Effector memory CD8-positive, alpha-beta T cell (primary cell): ENCODE measurements around the gene C2orf78.
"Not testable (repeated sequence)": the region's sequence is repeated elsewhere in the genome, so short reads cannot be mapped to it uniquely, and the experiment has no call there.

Experiments used
- ATAC-seq: fragments of 150-1000 bp; cut with Tn5 transposase; replicated peaks from 2 replicates; pipeline ENCODE4 v1.10.0; 2021; ENCODE audit warnings: mild to moderate bottlenecking, moderate library complexity
- DNase-seq, 3 experiments: peaks; one replicate each; pipeline ENCODE4 v3.0.0; 2021
- H3K27ac Mint-ChIP-seq, 2 donors: one replicate each; pipeline ENCODE4 v1.8.0; 2022; ENCODE audit warnings: mild to moderate bottlenecking in 2 of 2, mixed read lengths in 2 of 2, moderate library complexity in 2 of 2
- H3K27me3 Mint-ChIP-seq, 2 donors: one replicate each; pipeline ENCODE4 v1.8.0; 2022; ENCODE audit warnings: mixed read lengths in 2 of 2
- H3K36me3 Mint-ChIP-seq: one replicate; pipeline ENCODE4 v1.8.0; 2022; ENCODE audit warnings: mild to moderate bottlenecking, moderate library complexity, mixed read lengths; ENCODE audit not compliant: insufficient read depth
- H3K4me1 Mint-ChIP-seq, 2 donors: one replicate each; pipeline ENCODE4 v1.8.0; 2022; ENCODE audit warnings: low read depth in 2 of 2, mixed read lengths in 2 of 2
- H3K4me3 Mint-ChIP-seq, 2 donors: one replicate each; pipeline ENCODE4 v1.8.0; 2022; ENCODE audit warnings: mild to moderate bottlenecking in 2 of 2, mixed read lengths in 2 of 2, moderate library complexity in 2 of 2
- H3K9me3 Mint-ChIP-seq, 2 donors: one replicate each; pipeline ENCODE4 v1.8.0; 2022; ENCODE audit warnings: mixed read lengths in 2 of 2

C2orf78 gene

DNA sequence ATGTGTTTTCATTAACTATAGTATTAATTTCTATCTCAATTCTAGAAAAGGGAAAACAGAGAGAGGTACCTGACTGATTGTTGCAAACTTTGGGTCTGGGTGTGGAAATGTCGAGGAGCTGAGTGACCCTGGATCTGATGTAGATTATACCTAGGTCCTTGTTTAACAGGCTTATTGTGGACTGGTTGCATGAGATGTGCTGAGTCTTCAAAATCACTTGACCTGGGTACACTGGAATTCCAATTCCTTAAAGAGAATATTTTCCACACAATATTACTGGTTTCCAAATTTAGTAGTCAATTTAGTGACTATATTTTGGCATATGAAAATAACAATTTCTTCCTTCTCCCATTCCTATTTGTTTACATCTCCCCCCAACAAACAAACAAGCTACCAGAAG is 17.6 kb upstream of the C2orf78 start:
- Mint-ChIP-seq H3K27me3 (no peaks in the 10 kb centered on the region), H3K9me3 (no peaks in the 10 kb centered on the region), H3K27ac (no peak overlapping the region), H3K36me3 (peaks cover 91% of the 10 kb centered on the region), H3K4me1 (peaks cover 12 to 33% of the 10 kb centered on the region in 2 donors), H3K4me3 (no peak overlapping the region)
- DNase-seq (no peak), ATAC-seq (no peak)

DNA sequence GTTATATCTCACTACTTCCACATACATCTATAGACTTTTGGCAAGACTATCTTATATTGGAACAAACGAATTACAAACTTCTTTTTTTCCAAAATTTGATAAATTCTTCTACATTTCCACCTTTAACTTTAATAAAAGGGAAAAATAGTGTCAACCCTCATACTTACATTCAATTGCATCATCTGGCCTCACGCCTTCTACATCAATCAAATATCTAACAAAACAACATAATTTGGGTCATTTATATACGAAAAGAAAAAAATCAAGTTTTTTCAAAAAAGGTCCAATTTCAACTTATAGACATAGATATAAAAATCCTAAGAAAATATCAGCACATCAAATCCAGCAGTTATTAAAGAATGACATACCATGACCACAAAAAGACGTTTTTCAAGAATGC is 17.0 kb upstream of the C2orf78 start:
- Mint-ChIP-seq H3K27me3 (no peaks in the 10 kb centered on the region), H3K9me3 (no peaks in the 10 kb centered on the region), H3K4me3 (no peak overlapping the region), H3K36me3 (peaks cover 92% of the 10 kb centered on the region), H3K4me1 (peaks cover 15 to 33% of the 10 kb centered on the region in 2 donors), H3K27ac (no peak overlapping the region)
- ATAC-seq, result no peak
- no peak for DNase-seq

DNA sequence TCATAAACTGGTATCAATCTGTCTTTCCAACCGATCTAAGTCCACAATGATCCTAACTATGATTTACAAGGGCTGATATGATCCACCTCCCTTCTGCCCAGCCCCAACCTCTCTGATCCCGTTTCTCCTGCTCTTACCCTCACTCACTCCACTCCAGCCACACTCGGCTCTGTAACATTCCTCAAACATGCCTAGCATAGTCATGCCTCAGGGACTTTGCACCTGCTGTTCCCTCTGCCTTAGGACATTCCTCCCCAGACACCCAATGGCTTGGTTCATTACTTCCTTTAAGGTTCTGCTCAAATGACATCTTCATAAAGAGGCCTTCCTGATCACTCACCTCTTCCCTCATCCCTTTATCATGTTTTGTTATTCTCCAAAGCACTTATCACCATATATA is 13.3 kb upstream of the C2orf78 start:
- Mint-ChIP-seq H3K27me3 (no peaks in the 10 kb centered on the region), H3K4me3 (no peak overlapping the region), H3K27ac (peak overlapping the region in 1 of 2 donors; percentile 26), H3K9me3 (no peaks in the 10 kb centered on the region), H3K36me3 (peaks cover 94% of the 10 kb centered on the region), H3K4me1 (peaks cover 22 to 33% of the 10 kb centered on the region in 2 donors)
- no peak for DNase-seq
- no peak for ATAC-seq

DNA sequence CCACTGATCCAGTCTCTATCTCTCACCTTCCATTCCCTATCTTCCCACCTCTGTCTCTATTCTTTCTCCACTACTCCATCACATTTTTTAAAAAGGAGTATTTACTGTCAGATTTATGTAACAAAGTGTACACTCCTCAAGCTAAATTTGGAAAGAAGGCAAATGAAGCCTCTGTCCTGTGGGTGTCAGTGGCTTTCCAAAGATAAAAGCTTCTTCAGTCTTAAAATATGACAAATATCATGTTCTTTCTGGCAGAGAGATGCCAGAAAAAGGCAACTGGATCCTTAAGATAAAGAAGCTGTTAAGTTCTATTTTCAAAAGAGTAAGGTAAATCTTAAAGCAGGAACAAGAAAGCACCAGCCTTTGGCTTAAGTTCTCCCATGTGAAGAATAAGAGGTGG is 11.2 kb upstream of the C2orf78 start:
- Mint-ChIP-seq H3K36me3 (peaks cover 93% of the 10 kb centered on the region), H3K27me3 (no peaks in the 10 kb centered on the region), H3K9me3 (no peaks in the 10 kb centered on the region), H3K4me1 (peaks cover 25 to 42% of the 10 kb centered on the region in 2 donors), H3K27ac (no peak overlapping the region), H3K4me3 (no peak overlapping the region)
- DNase-seq, result no peak
- ATAC-seq, result no peak

DNA sequence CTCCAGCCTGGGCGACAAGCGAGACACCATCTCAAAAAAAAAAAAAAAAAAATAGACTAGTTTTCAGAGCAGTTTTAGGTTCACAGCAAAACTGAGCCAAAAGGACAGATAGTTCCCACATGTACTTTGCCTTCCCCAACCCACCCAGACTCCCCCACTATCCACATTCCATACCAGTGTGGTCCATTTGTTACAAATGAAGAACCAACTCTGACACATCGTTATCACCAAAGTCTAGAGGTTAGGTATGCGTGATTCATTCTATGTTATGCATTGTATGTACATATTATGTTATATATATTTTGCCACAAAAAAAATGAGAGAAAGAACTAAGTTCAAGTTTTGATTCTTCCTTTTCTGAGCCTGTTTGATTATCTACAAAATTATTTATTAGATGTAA is 7.6 kb upstream of the C2orf78 start:
- no peak overlapping the region for H3K27ac Mint-ChIP-seq

DNA sequence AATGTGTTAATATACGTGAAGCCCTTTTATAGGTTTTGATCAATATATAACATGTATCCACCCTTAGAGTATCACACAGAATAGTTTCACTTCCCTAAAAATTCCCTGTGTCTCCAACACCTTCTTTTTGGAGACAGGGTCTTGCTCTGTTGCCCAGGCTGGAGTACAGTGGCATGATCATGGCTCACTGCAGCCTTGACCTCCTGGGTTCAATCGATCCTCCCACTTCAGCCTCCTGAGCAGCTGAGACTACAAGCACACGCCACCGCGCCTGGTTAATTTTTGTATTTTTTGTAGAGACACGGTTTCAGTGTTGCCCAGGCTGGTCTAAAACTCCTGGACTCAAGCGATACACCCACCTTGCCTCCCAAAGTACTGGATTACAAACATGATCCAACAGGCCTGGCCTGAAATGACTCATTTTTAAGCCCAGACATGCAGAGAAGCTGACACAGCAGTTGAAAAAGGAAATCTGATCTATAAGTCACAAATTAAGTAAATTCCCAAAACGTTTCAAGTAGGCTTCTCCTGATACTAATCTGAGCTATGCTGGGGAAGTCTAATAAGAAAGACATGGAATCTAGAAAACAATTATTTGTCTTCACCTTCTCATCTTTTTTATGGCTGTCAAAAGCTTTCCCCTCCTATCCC is 7.0 kb upstream of the C2orf78 start:
- Mint-ChIP-seq H3K4me3 (no peak overlapping the region), H3K4me1 (peaks cover 21 to 32% of the 10 kb centered on the region in 2 donors), H3K9me3 (no peaks in the 10 kb centered on the region), H3K27me3 (no peaks in the 10 kb centered on the region), H3K27ac (no peak overlapping the region), H3K36me3 (peaks cover 51% of the 10 kb centered on the region)
- DNase-seq (no peak), ATAC-seq (no peak)

More for the DNA sequence above, 7.6 kb upstream of the C2orf78 start:
- no peaks in the 10 kb centered on the region for H3K27me3 Mint-ChIP-seq
- H3K9me3 Mint-ChIP-seq, result no peaks in the 10 kb centered on the region
- peaks cover 24 to 32% of the 10 kb centered on the region in 2 donors for H3K4me1 Mint-ChIP-seq
- peaks cover 57% of the 10 kb centered on the region for H3K36me3 Mint-ChIP-seq
- ATAC-seq (no peak), DNase-seq (no peak)
- no peak overlapping the region for H3K4me3 Mint-ChIP-seq

DNA sequence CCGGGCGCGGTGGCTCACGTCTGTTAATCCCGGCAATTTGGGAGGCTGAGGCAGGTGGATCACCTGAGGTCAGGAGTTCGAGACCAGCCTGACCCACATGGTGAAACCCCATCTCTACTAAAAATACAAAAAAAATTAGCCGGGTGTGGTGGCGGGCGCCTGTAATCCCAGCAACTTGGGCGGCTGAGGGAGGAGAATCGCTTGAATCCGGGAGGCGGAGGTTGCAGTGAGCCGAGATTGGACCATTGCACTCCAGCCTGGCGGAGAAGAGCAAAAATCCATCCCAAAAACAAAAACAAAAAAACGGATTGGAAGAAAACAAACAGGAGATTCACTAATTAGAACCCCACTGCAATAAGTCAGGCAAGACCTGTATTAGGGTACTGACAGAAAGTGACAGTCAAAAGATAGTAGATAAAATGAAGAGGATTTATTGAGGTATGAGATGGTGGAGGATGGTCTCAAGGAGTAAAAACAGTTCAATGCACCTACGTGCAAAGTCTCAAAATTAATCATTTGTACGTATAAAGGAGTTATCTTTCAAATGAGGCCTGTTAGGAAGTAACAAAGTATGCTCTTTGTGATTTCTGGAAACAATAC is 5.0 kb upstream of the C2orf78 start:
- ATAC-seq, DNase-seq, H3K9me3 Mint-ChIP-seq, H3K27me3 Mint-ChIP-seq: not testable (repeated sequence)
- Mint-ChIP-seq H3K27ac (peak overlapping the region; percentile 97), H3K4me1 (peaks cover 19 to 32% of the 10 kb centered on the region in 2 donors), H3K36me3 (peaks cover 31% of the 10 kb centered on the region), H3K4me3 (peak overlapping the region; percentile 96 to 97)

DNA sequence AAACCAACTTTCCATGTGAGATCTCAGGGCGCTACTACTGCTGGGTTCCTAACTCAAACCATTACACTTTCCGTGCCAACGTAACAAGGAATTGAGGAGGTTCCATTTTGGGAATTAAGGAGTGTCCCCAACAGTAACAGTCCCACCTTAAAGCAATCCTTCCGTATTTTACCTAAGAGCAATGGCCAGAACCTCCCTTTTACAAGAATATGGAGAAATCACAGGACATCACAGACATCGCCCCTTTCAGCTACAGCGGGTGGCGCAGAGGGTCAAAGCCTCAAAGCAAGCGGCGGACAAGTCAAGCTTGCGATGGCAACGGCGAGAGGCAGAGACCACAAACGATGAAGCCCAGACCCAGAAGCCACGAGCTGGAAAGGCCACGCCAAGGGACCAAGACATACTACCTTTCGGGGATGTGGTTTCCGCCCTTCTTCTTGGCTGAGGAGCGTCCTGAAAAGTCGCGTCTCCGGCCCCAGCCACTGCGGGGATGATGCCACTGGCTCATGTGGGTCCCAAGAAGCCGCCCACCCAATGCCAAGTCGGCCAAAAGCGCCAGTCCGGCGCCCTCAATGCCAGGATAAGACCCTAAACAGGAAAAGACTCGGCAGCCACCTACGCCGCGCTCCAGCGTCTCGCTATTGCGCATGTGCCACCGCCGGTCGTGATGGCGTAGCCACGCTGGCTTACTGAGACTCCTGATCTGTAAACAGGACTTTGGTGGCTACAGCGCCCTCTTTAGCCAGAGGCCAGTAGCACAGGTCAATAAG is 4.3 kb upstream of the C2orf78 start, which contains the start of gene DUSP11:
DUSP11 (minus strand) TSS at position 637 of the 770 bp plus-strand sequence; CDS start at position 508, 129 bp downstream.
- H3K4me3 Mint-ChIP-seq, result peak within 1 kb of the TSS; percentile 96 to 97
- ATAC-seq (peak; percentile 99), DNase-seq (peak; percentile 97 to 99 (median 97))
- H3K27ac Mint-ChIP-seq, result peak within 1 kb of the TSS; percentile 97
- peaks cover 7 to 9% of the 10 kb centered on the region in 2 donors for H3K27me3 Mint-ChIP-seq
- H3K9me3 Mint-ChIP-seq, result no peaks in the 10 kb centered on the region
- H3K36me3 Mint-ChIP-seq, result peaks cover 24% of the 10 kb centered on the region
- peaks cover 14 to 32% of the 10 kb centered on the region in 2 donors for H3K4me1 Mint-ChIP-seq

DNA sequence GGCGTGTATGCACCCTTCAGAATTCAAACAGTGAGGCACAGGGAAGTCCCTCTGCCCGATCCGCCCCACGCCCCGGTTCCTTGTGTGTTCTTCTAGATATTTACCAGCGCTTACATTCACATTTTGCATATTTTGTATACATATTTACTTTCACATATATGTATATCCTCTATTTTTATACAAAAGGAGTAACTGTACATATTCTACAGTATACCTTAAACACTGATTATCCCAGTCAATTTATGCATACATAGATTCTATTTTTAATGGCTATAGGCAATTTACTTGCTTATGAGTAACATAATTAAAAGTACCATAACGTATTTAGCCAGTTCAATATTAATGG is 3.8 kb upstream of the C2orf78 start:
- Mint-ChIP-seq H3K27ac (peak overlapping the region; percentile 97), H3K4me1 (peaks cover 14 to 32% of the 10 kb centered on the region in 2 donors), H3K9me3 (no peaks in the 10 kb centered on the region), H3K36me3 (peaks cover 19% of the 10 kb centered on the region), H3K4me3 (peak overlapping the region; percentile 96 to 97), H3K27me3 (peaks cover 7 to 9% of the 10 kb centered on the region in 2 donors)
- ATAC-seq (no peak), DNase-seq (no peak)

DNA sequence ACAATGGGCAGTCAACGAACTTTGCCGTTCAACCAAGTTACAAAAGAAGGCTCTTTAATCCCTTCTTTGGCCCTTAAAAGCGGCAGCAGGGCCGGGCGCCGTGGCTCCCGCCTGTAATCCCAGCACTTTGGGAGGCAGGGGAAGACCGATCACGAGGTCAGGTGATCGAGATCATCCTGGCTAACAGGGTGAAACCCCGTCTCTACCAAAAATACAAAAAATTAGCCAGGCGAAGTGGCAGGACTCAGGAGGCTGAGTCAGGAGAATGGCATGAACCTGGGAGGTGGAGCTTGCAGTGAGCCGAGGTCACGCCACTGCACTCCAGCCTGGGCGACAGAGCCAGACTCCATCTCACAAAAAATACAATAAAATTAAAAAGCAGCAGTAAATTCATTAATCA is 581 bp upstream of the C2orf78 start:
- not testable (repeated sequence) for DNase-seq, H3K9me3 Mint-ChIP-seq, H3K4me3 Mint-ChIP-seq, H3K27ac Mint-ChIP-seq, H3K4me1 Mint-ChIP-seq, H3K36me3 Mint-ChIP-seq, ATAC-seq
- peaks cover 13 to 16% of the 10 kb centered on the region in 2 donors for H3K27me3 Mint-ChIP-seq

DNA sequence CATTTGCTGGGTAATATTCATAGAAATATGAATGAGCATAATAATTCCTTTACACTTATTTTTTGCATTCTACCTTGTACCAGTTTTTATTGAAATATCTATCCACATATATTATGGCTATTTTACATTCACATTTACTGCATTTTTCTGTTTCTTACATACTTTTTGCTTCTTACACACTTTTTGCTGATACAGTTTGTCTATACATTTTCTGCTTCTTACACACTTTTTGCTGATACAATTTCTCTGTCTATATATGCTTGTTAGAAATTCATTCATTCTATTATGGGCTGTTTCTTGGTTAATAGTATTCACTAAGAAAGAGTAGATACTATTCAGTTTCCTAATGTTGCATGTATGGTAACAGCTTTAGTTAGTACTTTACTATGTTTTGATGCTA is 27.9 kb downstream of the C2orf78 start:
- Mint-ChIP-seq H3K4me1 (no peaks in the 10 kb centered on the region), H3K9me3 (no peaks in the 10 kb centered on the region), H3K27ac (no peak overlapping the region), H3K4me3 (no peak overlapping the region), H3K27me3 (peaks cover 18 to 33% of the 10 kb centered on the region in 2 donors), H3K36me3 (no peaks in the 10 kb centered on the region)
- ATAC-seq, result no peak
- DNase-seq, result no peak

DNA sequence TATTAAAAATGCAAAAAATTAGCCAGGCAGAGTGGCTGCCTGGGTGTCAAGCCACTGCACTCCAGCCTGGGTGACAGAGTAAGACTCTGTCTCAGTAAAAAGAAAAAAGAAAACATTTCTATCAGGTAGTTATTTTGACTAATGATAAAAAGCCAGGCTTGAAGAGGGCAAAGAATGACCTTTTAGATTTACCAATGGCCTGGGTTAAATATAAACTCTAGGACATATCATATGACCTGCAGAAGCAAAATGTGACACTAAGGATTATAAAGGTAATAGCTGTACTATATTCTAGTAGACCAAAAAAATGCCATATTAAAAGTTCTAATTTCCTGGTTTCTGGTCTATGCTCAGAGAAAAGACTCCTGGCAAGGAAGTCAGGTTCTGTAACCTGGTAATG is 28.7 kb downstream of the C2orf78 start:
- H3K27ac Mint-ChIP-seq, result no peak overlapping the region
- H3K4me3 Mint-ChIP-seq, result no peak overlapping the region
- no peaks in the 10 kb centered on the region for H3K4me1 Mint-ChIP-seq
- H3K36me3 Mint-ChIP-seq, result no peaks in the 10 kb centered on the region
- H3K27me3 Mint-ChIP-seq, result peaks cover 18 to 33% of the 10 kb centered on the region in 2 donors
- ATAC-seq, result no peak
- DNase-seq, result no peak
- H3K9me3 Mint-ChIP-seq, result no peaks in the 10 kb centered on the region

DNA sequence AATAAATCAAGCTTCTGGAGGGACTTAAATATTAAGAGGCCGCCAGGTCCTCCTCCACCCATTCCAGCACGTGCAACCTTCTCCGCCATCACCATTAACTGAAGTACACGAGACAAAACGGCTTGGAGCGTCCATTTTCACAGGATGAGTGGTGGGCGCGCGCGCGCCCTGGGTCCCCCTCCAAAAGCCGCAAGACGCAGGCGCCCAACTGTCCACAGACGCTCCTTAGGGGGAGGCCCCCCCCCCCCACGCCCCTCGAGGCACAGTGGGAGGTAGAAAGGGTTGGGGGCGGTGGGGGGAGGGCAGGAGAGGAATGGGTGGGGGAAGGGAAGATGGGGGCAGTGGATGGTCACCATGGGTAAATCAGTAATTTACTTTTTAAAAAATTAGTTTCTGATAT is 34.3 kb downstream of the C2orf78 start:
- Mint-ChIP-seq H3K9me3 (no peaks in the 10 kb centered on the region), H3K4me3 (no peak overlapping the region), H3K36me3 (no peaks in the 10 kb centered on the region), H3K4me1 (no peaks in the 10 kb centered on the region), H3K27me3 (peaks cover 18 to 42% of the 10 kb centered on the region in 2 donors), H3K27ac (no peak overlapping the region)
- DNase-seq (no peak), ATAC-seq (no peak)

DNA sequence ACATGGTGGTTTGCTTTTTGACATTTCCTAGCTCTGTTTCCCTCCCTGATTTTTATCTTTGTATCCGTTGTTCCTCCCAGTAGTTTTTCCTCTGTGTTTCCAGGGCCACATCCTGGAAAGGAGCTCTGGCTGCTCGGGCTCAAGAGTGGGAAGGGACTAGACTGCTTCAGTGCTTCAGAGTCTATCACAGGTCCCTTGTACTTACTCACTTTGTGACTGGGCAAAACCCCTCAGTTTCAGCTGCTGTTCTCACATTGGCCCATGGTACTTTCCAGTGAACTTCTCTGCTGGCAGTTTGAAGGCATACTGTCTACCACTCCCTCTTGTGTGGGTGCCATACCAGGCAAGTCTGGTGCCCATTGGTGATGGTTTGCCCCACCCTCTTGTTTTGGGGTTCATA is 37.2 kb downstream of the C2orf78 start:
- Mint-ChIP-seq H3K36me3 (no peaks in the 10 kb centered on the region), H3K9me3 (no peaks in the 10 kb centered on the region), H3K27ac (no peak overlapping the region), H3K4me1 (no peaks in the 10 kb centered on the region), H3K27me3 (peaks cover 0 to 19% of the 10 kb centered on the region in 2 donors), H3K4me3 (no peak overlapping the region)
- DNase-seq (no peak), ATAC-seq (no peak)
